GM12873 (cell line): ENCODE data around the gene DPP6.

Experiments used
- CTCF ChIP-seq: IDR thresholded peaks from 2 replicates; pipeline ENCODE4 v1.5.1; 2012; ENCODE audit warnings: low read depth, mild to moderate bottlenecking, moderate library complexity, low read length, control low read depth; ENCODE audit not compliant: insufficient read depth; ENCODE audit errors: missing control alignments

The DPP6 gene

GRCh38 chr7:154306036-154306435, 253.8 kb downstream of the DPP6 start:
- TF ChIP-seq CTCF = no peak

- TF ChIP-seq CTCF = no peak
These were observed 256.7 kb downstream of the DPP6 start for GRCh38 chr7:154308928-154309327.

GRCh38 chr7:154310114-154310513, 257.9 kb downstream of the DPP6 start:
- no peak for TF ChIP-seq CTCF

- no peak for TF ChIP-seq CTCF
These were observed 272.0 kb downstream of the DPP6 start for GRCh38 chr7:154324196-154324595.

- no peak for TF ChIP-seq CTCF
These were observed 274.2 kb downstream of the DPP6 start for GRCh38 chr7:154326421-154326820.

- no peak for TF ChIP-seq CTCF
These were observed 278.1 kb downstream of the DPP6 start for GRCh38 chr7:154330318-154330717.

GRCh38 chr7:154332811-154333580, 280.8 kb downstream of the DPP6 start:
- no peak for TF ChIP-seq CTCF
